Measurements from ENCODE around the gene ABI2. TPM values are rescaled to one million over a fixed set of nuclear protein-coding genes. Genes with fewer than 3 reads are reported as not detected.
A peak's percentile ranks its signal among the peaks of the same experiment; 100 is the strongest.

Gene ABI2
- total RNA-seq, 1 experiment from 2014 or later, result 75.6 TPM

GRCh38 chr2:203404996-203405395, 76.8 kb downstream of the ABI2 start:
- Histone ChIP-seq H4K20me1 (ENCODE audit: insufficient read depth) (no peaks in the 10 kb centered on the region), H3K79me2 (ENCODE audit: insufficient read depth, low read length) (peaks cover 4% of the 10 kb centered on the region; the same call in 1 of the 2 replicates), H3K4me3 (replicated peaks in 1 of 2; ENCODE audit: low read depth in 1 of 2, low read length in 2 of 2) (no peak overlapping the region; a peak in 1 of 4 replicates), H3K27ac (ENCODE audit: low read depth, low read length) (peak overlapping the region; percentile 70; the same call in 1 of the 2 replicates), H3K36me3 (ENCODE audit: control insufficient read depth in 1 of 2, insufficient read depth in 2 of 2, low read length in 2 of 2) (peaks cover 0 to 10% of the 10 kb centered on the region in 2 experiments; a peak in 1 of 4 replicates), H3K4me1 (ENCODE audit: control insufficient read depth in 1 of 2, insufficient read depth in 2 of 2, low read length in 2 of 2) (peaks cover 53 to 61% of the 10 kb centered on the region in 2 experiments), H3K9ac (ENCODE audit: low read length) (no peak overlapping the region), H3K9me3 (ENCODE audit: control insufficient read depth in 1 of 2, insufficient read depth in 1 of 2, low read depth in 1 of 2, low read length in 2 of 2) (no peaks in the 10 kb centered on the region), H3K4me2 (ENCODE audit: low read length) (peak overlapping the region; percentile 51), H3K27me3 (ENCODE audit: insufficient read depth, low read length) (no peaks in the 10 kb centered on the region), H3K9me2 (ENCODE audit: insufficient read depth) (no peaks in the 10 kb centered on the region), H2AFZ (ENCODE audit: low read depth, low read length, poor library complexity, severe bottlenecking) (no peak overlapping the region)
- BruUV-seq (replicated peaks), result no TSS peak
- ChIA-PET POLR2A (no interaction called here), CTCF (no interaction called here), RAD21 (ENCODE audit: low non-redundant PET in 1 of 2, low total read pairs in 2 of 2, uncharacterized antibody in 2 of 2, unreplicated experiment in 2 of 2) (no interaction called here)
- intact Hi-C loops (cut with micrococcal nuclease), result no loop called here
- DNase-seq (ENCODE audit: low read depth, low spot score) (peak; percentile 53), ATAC-seq (peak; percentile 59)
- TF ChIP-seq EZH2phosphoT487 (IDR thresholded peaks at IDR 0.05; ENCODE audit: borderline replicate concordance), result no peak
- TF ChIP-seq TCF7L2 (IDR thresholded peaks at IDR 0.05; ENCODE audit: borderline replicate concordance, extremely low read depth, insufficient read depth, insufficient read length), result no peak
- TF ChIP-seq JUND (IDR thresholded peaks at IDR 0.05), result peak; percentile 89
- no peak for TF ChIP-seq SIN3A (IDR thresholded peaks at IDR 0.05; ENCODE audit: low read depth)
- TF ChIP-seq ZFX (IDR thresholded peaks at IDR 0.05), result no peak
- no peak for TF ChIP-seq MAX (IDR thresholded peaks at IDR 0.05)
- no peak for TF ChIP-seq REST (IDR thresholded peaks at IDR 0.05; ENCODE audit: low read depth)
- TF ChIP-seq POLR2AphosphoS5 (IDR thresholded peaks at IDR 0.05; ENCODE audit: low read depth, low read length), result no peak
- TF ChIP-seq CBX3 (IDR thresholded peaks at IDR 0.05; ENCODE audit: low read depth), result peak; percentile 11; the same call in 1 of the 2 replicates
- TF ChIP-seq ZBTB33 (IDR thresholded peaks at IDR 0.05; ENCODE audit: extremely low read depth, insufficient replicate concordance, low read length), result no peak
- no peak for TF ChIP-seq CTCF (IDR thresholded peaks at IDR 0.05 in 2 of 3, conservative IDR thresholded peaks at IDR 0.05 in 1 of 3; ENCODE audit: borderline replicate concordance in 1 of 3, insufficient read depth in 1 of 3, low read depth in 2 of 3, low read length in 2 of 3)
- peak; percentile 76 for TF ChIP-seq CEBPB (IDR thresholded peaks at IDR 0.05; ENCODE audit: low read depth)
- no peak for TF ChIP-seq YY1 (IDR thresholded peaks at IDR 0.05; ENCODE audit: extremely low read depth, insufficient replicate concordance, low read depth, low read length)
- TF ChIP-seq EGR1 (IDR thresholded peaks at IDR 0.05; ENCODE audit: low read depth), result 0 out of 2 replicates have a peak, but pooled peaks have one; percentile 25
- TF ChIP-seq SRF (IDR thresholded peaks at IDR 0.05; ENCODE audit: low read depth), result peak; percentile 50; the same call in 1 of the 2 replicates
- TF ChIP-seq ZNF274 (IDR thresholded peaks at IDR 0.05; ENCODE audit: low read depth, low read length), result no peak
- TF ChIP-seq ELF1 (IDR thresholded peaks at IDR 0.05; ENCODE audit: borderline replicate concordance, low read depth), result no peak
- no peak for TF ChIP-seq RAD21 (IDR thresholded peaks at IDR 0.05; ENCODE audit: low read depth)
- no peak for TF ChIP-seq ATF3 (IDR thresholded peaks at IDR 0.05)
- peak; percentile 89 for TF ChIP-seq FOSL1 (IDR thresholded peaks at IDR 0.05; ENCODE audit: low read depth)
- TF ChIP-seq POLR2A (IDR thresholded peaks at IDR 0.05; ENCODE audit: borderline replicate concordance, extremely low read depth, insufficient read depth, insufficient read length), result no peak
- TF ChIP-seq EZH2 (IDR thresholded peaks at IDR 0.05), result no peak

All from HCT116 (cell line).